Smooth muscle cell (in vitro differentiated cells): ENCODE measurements around the gene SLC22A3. TPM values are rescaled to one million over a fixed set of nuclear protein-coding genes. Genes with fewer than 3 reads are reported as not detected.

ENCODE experiments used
- DNase-seq: peaks from one replicate; lab custom pipeline; 2025; ENCODE audit not compliant: unreplicated experiment; lab: John Stamatoyannopoulos, UW
- H2AFZ ChIP-seq: fragments of 200-600 bp; sonication (generic); 2 replicates; pipeline ENCODE4 v1.6.0; 2016; ENCODE audit warnings: antibody characterized with exemption, low read depth, mild to moderate bottlenecking
- H3F3A ChIP-seq: fragments of 200-600 bp; sonication (generic); 2 replicates; pipeline ENCODE4 v1.6.0; 2017; ENCODE audit warnings: antibody characterized with exemption, low read depth
- H3K27ac ChIP-seq: fragments of 200-600 bp; sonication (generic); 2 replicates; pipeline ENCODE4 v1.5.1; 2016; ENCODE audit warnings: low read depth, mild to moderate bottlenecking
- H3K27me3 ChIP-seq: fragments of 200-600 bp; sonication (generic); 2 replicates; pipeline ENCODE4 v1.6.1; 2016; ENCODE audit warnings: low read depth, mild to moderate bottlenecking
- H3K36me3 ChIP-seq: fragments of 200-600 bp; sonication (generic); 2 replicates; pipeline ENCODE4 v1.5.1; 2016; ENCODE audit warnings: low read depth
- H3K4me1 ChIP-seq: fragments of 200-600 bp; sonication (generic); 2 replicates; pipeline ENCODE4 v1.5.1; 2016; ENCODE audit warnings: low read depth
- H3K4me2 ChIP-seq: fragments of 200-600 bp; sonication (generic); 2 replicates; pipeline ENCODE4 v1.6.0; 2016; ENCODE audit warnings: mild to moderate bottlenecking
- H3K4me3 ChIP-seq: fragments of 200-600 bp; sonication (generic); 2 replicates; pipeline ENCODE4 v1.5.1; 2016; ENCODE audit warnings: mild to moderate bottlenecking
- H3K79me2 ChIP-seq: fragments of 200-600 bp; sonication (generic); 2 replicates; pipeline ENCODE4 v1.6.0; 2016; ENCODE audit warnings: low read depth, mild to moderate bottlenecking
- H3K9ac ChIP-seq: fragments of 200-600 bp; sonication (generic); 2 replicates; pipeline ENCODE4 v1.6.0; 2016; ENCODE audit warnings: low read depth
- H3K9me3 ChIP-seq: fragments of 200-600 bp; sonication (generic); replicated peaks from 2 replicates; pipeline ENCODE4 v1.5.1; 2016; ENCODE audit warnings: low read depth
- H4K20me1 ChIP-seq: fragments of 200-600 bp; sonication (generic); 2 replicates; pipeline ENCODE4 v1.6.0; 2016; ENCODE audit warnings: low read depth
- CTCF ChIP-seq: fragments of 200-600 bp; sonication (generic); IDR thresholded peaks from 2 replicates; pipeline ENCODE4 v1.5.1; 2017; ENCODE audit warnings: borderline replicate concordance, mild to moderate bottlenecking, antibody characterized with exemption; ENCODE audit not compliant: insufficient read depth, poor library complexity, severe bottlenecking
- WGBS: methylation state at CpG from one replicate; pipeline ENCODE4 v1.1.7; 2016; ENCODE audit warnings: low lambda C conversion rate; 5-methylcytosine and 5-hydroxymethylcytosine counted together
- polyA plus RNA-seq: library from polyadenylated mRNA; unstranded; fragments of >200 nt; fragmentation: Nextera tagmentation; extraction: Ambion mirVana; gene quantifications from 2 replicates; pipeline ENCODE4 v1.2.1, GENCODE V29; 2016
- total RNA-seq: library from RNA; depleted of rRNA; stranded (reverse); fragments of >200 nt; gene quantifications from 2 replicates; pipeline ENCODE4 v1.2.3, GENCODE V29; 2014

Gene SLC22A3
- total and polyA plus RNA-seq, 2 experiments from 2014 or later = 59.5 to 69.5 TPM

- DNase-seq = no peak
- H3K27ac ChIP-seq = no peak overlapping the region
- no peak for TF ChIP-seq CTCF
- no peaks in the 10 kb centered on the region for H3K27me3 ChIP-seq
- H4K20me1 ChIP-seq = no peaks in the 10 kb centered on the region
- H3F3A ChIP-seq = no peaks in the 10 kb centered on the region
- H3K4me3 ChIP-seq = no peak overlapping the region
- no peaks in the 10 kb centered on the region for H3K36me3 ChIP-seq
- H3K9ac ChIP-seq = no peak overlapping the region
- no peaks in the 10 kb centered on the region for H3K9me3 ChIP-seq
- 92% methylated on average over 11 of the region's 11 CpGs for WGBS
- no peaks in the 10 kb centered on the region for H3K79me2 ChIP-seq
- H2AFZ ChIP-seq = no peak overlapping the region
- H3K4me1 ChIP-seq = no peaks in the 10 kb centered on the region
- H3K4me2 ChIP-seq = no peak overlapping the region
These were observed 138.9 kb downstream of the SLC22A3 start for GRCh38 chr6:160487116-160487515.

GRCh38 chr6:160489091-160489490, 140.9 kb downstream of the SLC22A3 start:
- no peak overlapping the region for H2AFZ ChIP-seq
- H3K79me2 ChIP-seq = no peaks in the 10 kb centered on the region
- TF ChIP-seq CTCF = no peak
- H3K9ac ChIP-seq = no peak overlapping the region
- WGBS = 100% methylated on average over 1 of the region's 1 CpG
- H3K36me3 ChIP-seq = no peaks in the 10 kb centered on the region
- H3K9me3 ChIP-seq = no peaks in the 10 kb centered on the region
- no peak overlapping the region for H3K4me2 ChIP-seq
- no peak for DNase-seq
- no peak overlapping the region for H3K27ac ChIP-seq
- H3K27me3 ChIP-seq = no peaks in the 10 kb centered on the region
- H3K4me1 ChIP-seq = no peaks in the 10 kb centered on the region
- H3F3A ChIP-seq = no peaks in the 10 kb centered on the region
- no peaks in the 10 kb centered on the region for H4K20me1 ChIP-seq
- H3K4me3 ChIP-seq = no peak overlapping the region

- no peak overlapping the region for H3K27ac ChIP-seq
These were observed 146.4 kb downstream of the SLC22A3 start for GRCh38 chr6:160494576-160494975.

More at GRCh38 chr6:160494576-160494975, 146.4 kb downstream of the SLC22A3 start:
- Histone ChIP-seq H3K9me3 (no peaks in the 10 kb centered on the region), H3K4me1 (no peaks in the 10 kb centered on the region), H3K79me2 (no peaks in the 10 kb centered on the region), H4K20me1 (no peaks in the 10 kb centered on the region), H3K4me2 (no peak overlapping the region), H3K27me3 (no peaks in the 10 kb centered on the region), H3K36me3 (no peaks in the 10 kb centered on the region), H3F3A (no peaks in the 10 kb centered on the region), H3K9ac (no peak overlapping the region), H2AFZ (no peak overlapping the region), H3K4me3 (no peak overlapping the region)
- TF ChIP-seq CTCF = no peak
- DNase-seq = no peak
- WGBS = 92% methylated on average over 3 of the region's 3 CpGs
